ENCODE measurements around the gene LRP1B.

- TF ChIP-seq YY1 (IDR thresholded peaks at IDR 0.05; ENCODE audit: insufficient read depth, insufficient read length) = no peak
- TF ChIP-seq SUZ12 (IDR thresholded peaks at IDR 0.05; ENCODE audit: extremely low read depth, insufficient read depth, insufficient read length) = no peak
Measured at GRCh38 chr2:140595107-140595506, 1535.7 kb downstream of the LRP1B start.

Data from NT2/D1 (cell line).